ENCODE measurements around the gene DPAGT1. TPM values are rescaled to one million over a fixed set of nuclear protein-coding genes. Genes with fewer than 3 reads are reported as not detected.
A peak's percentile ranks its signal among the peaks of the same experiment; 100 is the strongest.

Gene DPAGT1
- total RNA-seq, 1 donor from 2014 or later: 15.4 TPM

GRCh38 chr11:119095066-119095880 is 6.4 kb downstream of the DPAGT1 start:
- Histone ChIP-seq H3K27ac (replicated peaks) (peak overlapping the region; percentile 95), H3K27me3 (ENCODE audit: low read depth) (no peaks in the 10 kb centered on the region), H3K4me3 (peak overlapping the region; percentile 98), H3K9me3 (replicated peaks) (no peaks in the 10 kb centered on the region), H3K36me3 (peaks cover 42% of the 10 kb centered on the region), H3K4me1 (peaks cover 39% of the 10 kb centered on the region)
- intact Hi-C loops (cut with micrococcal nuclease): no loop called here
- peak; percentile 98 for DNase-seq
- TF ChIP-seq CTCF (IDR thresholded peaks at IDR 0.05; ENCODE audit: borderline replicate concordance): peak; percentile 0

GRCh38 chr11:119094816-119095065 is 6.9 kb downstream of the DPAGT1 start:
- Histone ChIP-seq H3K4me3 (peak overlapping the region; percentile 98), H3K27ac (replicated peaks) (peak overlapping the region; percentile 95), H3K27me3 (ENCODE audit: low read depth) (no peaks in the 10 kb centered on the region), H3K4me1 (peaks cover 36% of the 10 kb centered on the region), H3K9me3 (replicated peaks) (no peaks in the 10 kb centered on the region), H3K36me3 (peaks cover 46% of the 10 kb centered on the region)
- TF ChIP-seq CTCF (IDR thresholded peaks at IDR 0.05; ENCODE audit: borderline replicate concordance): peak; percentile 84
- DNase-seq: peak; percentile 85
- intact Hi-C loops (cut with micrococcal nuclease): no loop called here

- Histone ChIP-seq H3K4me1 (peaks cover 36% of the 10 kb centered on the region), H3K36me3 (peaks cover 46% of the 10 kb centered on the region), H3K27me3 (ENCODE audit: low read depth) (no peaks in the 10 kb centered on the region), H3K4me3 (peak overlapping the region; percentile 98), H3K27ac (replicated peaks) (peak overlapping the region; percentile 95), H3K9me3 (replicated peaks) (no peaks in the 10 kb centered on the region)
- intact Hi-C loops (cut with micrococcal nuclease): no loop called here
- no peak for DNase-seq
- TF ChIP-seq CTCF (IDR thresholded peaks at IDR 0.05; ENCODE audit: borderline replicate concordance): no peak
Observed at GRCh38 chr11:119093942-119094815, 7.5 kb downstream of the DPAGT1 start.

GRCh38 chr11:119092880-119093842 is 8.5 kb downstream of the DPAGT1 start:
- no peak for DNase-seq
- H3K4me1 ChIP-seq: peaks cover 36% of the 10 kb centered on the region
- H3K36me3 ChIP-seq: peaks cover 38% of the 10 kb centered on the region
- TF ChIP-seq CTCF (IDR thresholded peaks at IDR 0.05; ENCODE audit: borderline replicate concordance): no peak
- H3K27me3 ChIP-seq (ENCODE audit: low read depth): no peaks in the 10 kb centered on the region
- peak overlapping the region; percentile 95 for H3K27ac ChIP-seq (replicated peaks)
- peak overlapping the region; percentile 98 for H3K4me3 ChIP-seq
- H3K9me3 ChIP-seq (replicated peaks): no peaks in the 10 kb centered on the region
- intact Hi-C loops (cut with micrococcal nuclease): no loop called here
